Measurements from ENCODE around the gene TRAFD1.

TRAFD1 gene

GRCh38 chr12:112168561-112168971, 43.2 kb downstream of the TRAFD1 start:
- DNase-seq (ENCODE audit: low spot score), result no peak
- TF ChIP-seq CTCF (IDR thresholded peaks at IDR 0.05; ENCODE audit: extremely low read depth, missing control alignments), result no peak

GRCh38 chr12:112169161-112169872, 44.0 kb downstream of the TRAFD1 start:
- no peak for TF ChIP-seq CTCF (IDR thresholded peaks at IDR 0.05; ENCODE audit: extremely low read depth, missing control alignments)
- DNase-seq (ENCODE audit: low spot score), result no peak

- DNase-seq (ENCODE audit: low spot score), result no peak
- TF ChIP-seq CTCF (IDR thresholded peaks at IDR 0.05; ENCODE audit: extremely low read depth, missing control alignments), result no peak
Measured at GRCh38 chr12:112169966-112170365, 44.6 kb downstream of the TRAFD1 start.

- peak; percentile 31 for TF ChIP-seq CTCF (IDR thresholded peaks at IDR 0.05; ENCODE audit: extremely low read depth, missing control alignments)
- peak; percentile 53 for DNase-seq (ENCODE audit: low spot score)
Measured at GRCh38 chr12:112170376-112170775, 45.0 kb downstream of the TRAFD1 start.

GRCh38 chr12:112170971-112171596, 45.7 kb downstream of the TRAFD1 start:
- TF ChIP-seq CTCF (IDR thresholded peaks at IDR 0.05; ENCODE audit: extremely low read depth, missing control alignments), result no peak
- no peak for DNase-seq (ENCODE audit: low spot score)

GRCh38 chr12:112172556-112173324, 47.4 kb downstream of the TRAFD1 start:
- TF ChIP-seq CTCF (IDR thresholded peaks at IDR 0.05; ENCODE audit: extremely low read depth, missing control alignments), result no peak
- DNase-seq (ENCODE audit: low spot score), result no peak

All from GM20000 (cell line).